GM19025 (cell line): ENCODE data around the gene SLC6A19.

Experiments
- ATAC-seq: cut with Tn5 transposase; IDR thresholded peaks from one replicate; pipeline ENCODE4 v1.9.1; 2021; ENCODE audit warnings: mild to moderate bottlenecking, low read depth, moderate library complexity; ENCODE audit not compliant: unreplicated experiment

The SLC6A19 gene

GRCh38 chr5:1206521-1207412 lies 5.4 kb downstream of the SLC6A19 start:
- ATAC-seq: no peak

GRCh38 chr5:1207555-1207954 lies 6.2 kb downstream of the SLC6A19 start:
- ATAC-seq: no peak

GRCh38 chr5:1208221-1208742 lies 6.9 kb downstream of the SLC6A19 start:
- no peak for ATAC-seq

- no peak for ATAC-seq
These were observed 7.5 kb downstream of the SLC6A19 start for GRCh38 chr5:1208743-1209488.

- no peak for ATAC-seq
These were observed 8.1 kb downstream of the SLC6A19 start for GRCh38 chr5:1209489-1209852.

GRCh38 chr5:1209896-1210776 lies 8.7 kb downstream of the SLC6A19 start:
- no peak for ATAC-seq

GRCh38 chr5:1210832-1211251 lies 9.4 kb downstream of the SLC6A19 start:
- ATAC-seq: no peak

- ATAC-seq: no peak
These were observed 10.3 kb downstream of the SLC6A19 start for GRCh38 chr5:1211701-1212100.

GRCh38 chr5:1212271-1212670 lies 10.9 kb downstream of the SLC6A19 start:
- no peak for ATAC-seq

- no peak for ATAC-seq
These were observed 11.5 kb downstream of the SLC6A19 start for GRCh38 chr5:1212881-1213280.

GRCh38 chr5:1213508-1214162 lies 12.2 kb downstream of the SLC6A19 start:
- no peak for ATAC-seq

GRCh38 chr5:1214163-1214935 lies 13.0 kb downstream of the SLC6A19 start:
- no peak for ATAC-seq

GRCh38 chr5:1214936-1215220 lies 13.5 kb downstream of the SLC6A19 start:
- no peak for ATAC-seq

GRCh38 chr5:1215320-1216096 lies 14.1 kb downstream of the SLC6A19 start:
- ATAC-seq: no peak

- ATAC-seq: no peak
These were observed 15.0 kb downstream of the SLC6A19 start for GRCh38 chr5:1216211-1216917.

- ATAC-seq: no peak
These were observed 15.5 kb downstream of the SLC6A19 start for GRCh38 chr5:1216918-1217295.

GRCh38 chr5:1217596-1218206 lies 16.3 kb downstream of the SLC6A19 start:
- no peak for ATAC-seq
